Chondrocyte (in vitro differentiated cells): ENCODE measurements around the gene EPS8L2. TPM values are rescaled to one million over a fixed set of nuclear protein-coding genes. Genes with fewer than 3 reads are reported as not detected.

ENCODE experiments used
- DNase-seq: peaks from one replicate; pipeline ENCODE4 v3.0.0; 2021; ENCODE audit warnings: mixed read lengths, low spot score
- H3K27ac Mint-ChIP-seq: one replicate; pipeline ENCODE4 v1.8.0; 2021; ENCODE audit warnings: mild to moderate bottlenecking, moderate library complexity, mixed read lengths; ENCODE audit not compliant: unreplicated experiment
- H3K27me3 Mint-ChIP-seq: 2 replicates; pipeline ENCODE4 v1.8.0; 2021; ENCODE audit warnings: low read depth, mixed read lengths
- H3K36me3 Mint-ChIP-seq: 2 replicates; pipeline ENCODE4 v1.8.0; 2021; ENCODE audit warnings: low read depth, mixed read lengths
- H3K4me1 Mint-ChIP-seq: 2 replicates; pipeline ENCODE4 v1.8.0; 2021; ENCODE audit warnings: low read depth, mild to moderate bottlenecking, mixed read lengths
- H3K4me3 Mint-ChIP-seq: one replicate; pipeline ENCODE4 v1.8.0; 2021; ENCODE audit warnings: mild to moderate bottlenecking, moderate library complexity, mixed read lengths; ENCODE audit not compliant: unreplicated experiment
- H3K9me3 Mint-ChIP-seq: 2 replicates; pipeline ENCODE4 v1.8.0; 2021; ENCODE audit warnings: low read depth, mixed read lengths
- CTCF ChIP-seq: fragments of 200-600 bp; sonication (generic); IDR thresholded peaks from 2 replicates; pipeline ENCODE4 v1.5.0; 2021; ENCODE audit warnings: antibody characterized with exemption, mild to moderate bottlenecking, moderate library complexity
- total RNA-seq: library from RNA; stranded (reverse); gene quantifications from 3 replicates; pipeline ENCODE4 v1.2.1, GENCODE V29; 2021

Gene EPS8L2
- total RNA-seq, 1 donor from 2014 or later, result 51.6 TPM

DNA sequence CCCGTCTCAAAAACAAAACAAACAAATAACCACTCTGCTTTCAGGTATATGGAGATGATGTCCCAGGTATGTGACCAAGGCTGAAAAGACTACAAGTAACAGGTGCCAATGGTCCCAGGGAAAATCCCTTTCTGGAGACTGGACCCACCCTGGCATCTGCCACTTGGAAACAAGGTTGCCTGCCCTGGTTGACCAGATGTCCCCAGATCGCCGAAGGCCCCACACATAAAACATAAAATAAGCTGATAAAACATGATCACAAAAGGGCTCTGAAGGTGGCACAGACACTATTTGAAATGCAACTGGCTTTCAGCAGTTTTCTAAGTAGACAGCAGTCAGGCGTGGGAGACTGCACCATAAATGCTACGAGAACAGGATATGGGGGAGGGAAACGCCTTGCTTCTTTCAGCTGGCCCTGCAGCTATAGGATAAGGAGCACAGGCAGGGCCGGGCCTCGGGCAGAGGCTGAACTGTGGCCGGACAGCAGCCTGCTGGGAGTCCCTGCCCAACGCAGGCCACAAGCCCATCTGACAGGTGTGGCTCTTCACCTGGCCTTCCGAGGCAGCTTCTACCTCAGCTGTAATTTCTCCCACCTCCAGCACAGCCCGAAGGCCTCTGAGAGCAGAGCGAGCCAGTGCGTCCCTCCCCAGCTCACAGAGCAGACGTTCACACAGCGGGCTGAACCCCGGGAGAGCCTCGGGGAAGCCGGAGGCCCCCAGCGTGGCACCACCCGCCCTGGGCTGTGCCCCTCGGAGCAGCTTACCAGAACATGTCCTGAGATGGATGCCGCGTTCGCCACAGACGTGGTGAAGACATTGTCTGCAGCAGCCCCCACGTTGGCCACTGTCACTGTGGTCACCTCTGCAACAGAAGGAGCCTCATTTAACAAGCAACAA is 15.0 kb upstream of the EPS8L2 start:
- peak overlapping the region; percentile 76 for H3K27ac Mint-ChIP-seq
- no peaks in the 10 kb centered on the region for H3K9me3 Mint-ChIP-seq
- DNase-seq, result no peak
- H3K4me3 Mint-ChIP-seq, result peak overlapping the region; percentile 6
- H3K27me3 Mint-ChIP-seq, result no peaks in the 10 kb centered on the region
- H3K4me1 Mint-ChIP-seq, result peaks cover 45% of the 10 kb centered on the region
- peaks cover 18% of the 10 kb centered on the region for H3K36me3 Mint-ChIP-seq
- no peak for TF ChIP-seq CTCF

- Mint-ChIP-seq H3K4me1 (peaks cover 53% of the 10 kb centered on the region), H3K4me3 (no peak overlapping the region), H3K27ac (peak overlapping the region; percentile 97), H3K36me3 (peaks cover 12% of the 10 kb centered on the region), H3K9me3 (no peaks in the 10 kb centered on the region), H3K27me3 (no peaks in the 10 kb centered on the region)
- no peak for TF ChIP-seq CTCF
- no peak for DNase-seq
Observed at GRCh38 chr11:691710-692590, 14.1 kb upstream of the EPS8L2 start.

GRCh38 chr11:692824-693414 is 13.1 kb upstream of the EPS8L2 start:
- no peaks in the 10 kb centered on the region for H3K9me3 Mint-ChIP-seq
- no peak for DNase-seq
- peaks cover 5% of the 10 kb centered on the region for H3K36me3 Mint-ChIP-seq
- peak overlapping the region; percentile 97 for H3K27ac Mint-ChIP-seq
- TF ChIP-seq CTCF, result no peak
- peaks cover 63% of the 10 kb centered on the region for H3K4me1 Mint-ChIP-seq
- H3K4me3 Mint-ChIP-seq, result peak overlapping the region; percentile 78
- no peaks in the 10 kb centered on the region for H3K27me3 Mint-ChIP-seq

DNA sequence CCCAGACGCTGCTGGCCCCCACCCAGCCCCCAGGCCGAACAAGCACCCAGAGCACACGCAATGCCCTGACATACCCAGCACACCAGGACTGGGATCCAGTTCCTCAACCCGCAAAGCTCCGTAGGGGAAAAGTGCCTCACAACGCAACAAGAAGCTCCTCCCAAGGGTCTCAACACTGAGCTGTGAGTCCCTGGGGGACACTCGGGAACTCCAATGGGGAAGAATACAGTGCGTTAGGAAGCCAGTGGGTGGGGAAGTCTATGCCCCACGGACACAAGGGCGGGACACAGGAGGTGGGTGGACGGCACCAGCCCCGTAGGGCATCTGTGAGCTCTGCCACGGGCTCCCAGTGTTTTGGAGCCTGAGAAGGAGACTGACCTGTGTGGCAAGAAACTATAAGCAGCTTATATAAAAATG is 12.6 kb upstream of the EPS8L2 start:
- DNase-seq, result no peak
- H3K4me1 Mint-ChIP-seq, result peaks cover 68% of the 10 kb centered on the region
- no peak for TF ChIP-seq CTCF
- peaks cover 2% of the 10 kb centered on the region for H3K36me3 Mint-ChIP-seq
- peak overlapping the region; percentile 97 for H3K27ac Mint-ChIP-seq
- H3K27me3 Mint-ChIP-seq, result no peaks in the 10 kb centered on the region
- H3K4me3 Mint-ChIP-seq, result peak overlapping the region; percentile 78
- no peaks in the 10 kb centered on the region for H3K9me3 Mint-ChIP-seq
